HEK293T (cell line): ENCODE results near the gene FBXO40.

Experiments used
- CTCF ChIA-PET: fragments of 350-600 bp; formaldehyde crosslinking; extraction: SDS; loops from one replicate; lab custom pipeline; 2021; ENCODE audit warnings: antibody characterized with exemption, inconsistent platforms; lab: Yijun Ruan, JAX
- POLR2A ChIA-PET: fragments of 350-600 bp; formaldehyde crosslinking; extraction: SDS; loops from one replicate; lab custom pipeline; 2020; ENCODE audit warnings: antibody characterized with exemption, inconsistent platforms; lab: Yijun Ruan, JAX
- DNase-seq: peaks from one replicate; pipeline ENCODE4 v3.0.0; 2012; ENCODE audit warnings: mixed read lengths; ENCODE audit errors: extremely low spot score
- ARNT ChIP-seq: fragments of 450-650 bp; IDR thresholded peaks from 2 replicates; pipeline ENCODE4 v1.6.1; 2017; ENCODE audit warnings: mild to moderate bottlenecking
- BHLHE40 ChIP-seq: fragments of 450-650 bp; IDR thresholded peaks from 2 replicates; pipeline ENCODE4 v1.6.1; 2016; ENCODE audit warnings: mild to moderate bottlenecking, moderate library complexity, borderline replicate concordance
- CTBP1 ChIP-seq: fragments of 450-650 bp; IDR thresholded peaks from 2 replicates; pipeline ENCODE4 v1.6.1; 2016; ENCODE audit warnings: borderline replicate concordance
- ELF4 ChIP-seq: fragments of 450-650 bp; IDR thresholded peaks from 2 replicates; pipeline ENCODE4 v1.6.1; 2017; ENCODE audit warnings: antibody characterized with exemption
- FOXA1 ChIP-seq: fragments of 450-650 bp; IDR thresholded peaks from 2 replicates; pipeline ENCODE4 v1.6.1; 2016; ENCODE audit warnings: mild to moderate bottlenecking
- FOXK2 ChIP-seq: fragments of 450-650 bp; IDR thresholded peaks from 2 replicates; pipeline ENCODE4 v1.6.1; 2016; ENCODE audit warnings: mild to moderate bottlenecking
- FOXM1 ChIP-seq: fragments of 450-650 bp; IDR thresholded peaks from 2 replicates; pipeline ENCODE4 v1.6.1; 2017; ENCODE audit warnings: mild to moderate bottlenecking, borderline replicate concordance
- HDGF ChIP-seq: fragments of 450-650 bp; IDR thresholded peaks from 2 replicates; pipeline ENCODE4 v1.6.1; 2017; ENCODE audit warnings: antibody characterized with exemption, borderline replicate concordance
- L3MBTL2 ChIP-seq: fragments of 450-650 bp; conservative IDR thresholded peaks from 2 replicates; pipeline ENCODE4 v1.6.1; 2016; ENCODE audit warnings: mild to moderate bottlenecking
- LEF1 ChIP-seq: fragments of 450-650 bp; IDR thresholded peaks from 2 replicates; pipeline ENCODE4 v1.6.1; 2017; ENCODE audit warnings: mild to moderate bottlenecking, borderline replicate concordance
- NFRKB ChIP-seq: fragments of 450-650 bp; IDR thresholded peaks from 2 replicates; pipeline ENCODE4 v1.6.1; 2016; ENCODE audit warnings: mild to moderate bottlenecking, moderate library complexity
- SP1 ChIP-seq: fragments of 450-650 bp; IDR thresholded peaks from 2 replicates; pipeline ENCODE4 v1.6.1; 2017
- SUZ12 ChIP-seq: fragments of 450-650 bp; IDR thresholded peaks from 2 replicates; pipeline ENCODE4 v1.6.1; 2016; ENCODE audit warnings: mild to moderate bottlenecking
- TARDBP ChIP-seq: fragments of 450-650 bp; IDR thresholded peaks from 2 replicates; pipeline ENCODE4 v1.6.1; 2016
- ZNF384 ChIP-seq: fragments of 450-650 bp; IDR thresholded peaks from 2 replicates; pipeline ENCODE4 v1.6.1; 2016
- TF ChIP-seq, protein P1 (sequence below): fragments of 450-650 bp; IDR thresholded peaks from 2 replicates; pipeline ENCODE4 v1.6.1; 2016

Gene FBXO40

DNA sequence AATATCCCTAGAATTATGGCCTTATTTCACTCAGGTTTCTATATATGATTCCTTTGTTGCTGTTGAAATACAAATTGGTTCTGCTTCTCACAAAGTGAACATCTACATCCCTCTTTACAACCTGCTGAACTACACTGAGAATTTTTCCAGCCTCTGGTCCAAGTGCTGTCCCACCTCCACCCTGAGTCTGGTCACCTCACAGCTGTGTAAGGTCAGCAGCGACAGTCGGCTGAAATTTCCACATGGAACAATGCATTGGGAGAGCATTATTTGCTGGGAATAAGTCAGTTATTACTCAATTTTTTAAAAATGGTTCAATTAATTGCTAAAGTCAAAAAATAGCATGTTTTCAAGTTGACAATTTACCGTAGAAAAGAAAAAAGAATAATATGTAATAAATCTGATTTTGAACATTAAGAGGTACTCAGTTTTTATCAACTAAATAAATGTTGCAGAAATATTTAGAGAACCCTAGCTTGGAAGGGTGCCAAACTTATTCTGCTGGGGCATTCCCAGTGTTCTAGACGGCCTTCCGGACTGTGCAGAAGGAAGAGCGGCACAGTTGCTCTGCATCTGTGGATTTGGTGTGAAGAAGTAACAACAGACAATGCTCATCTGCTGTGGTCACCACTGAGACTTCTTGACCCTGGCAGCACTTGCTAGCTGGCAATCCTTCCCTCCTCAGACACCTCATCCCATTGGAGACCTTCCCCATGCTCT is 65.7 kb downstream of the FBXO40 start:
- CTCF ChIA-PET = no interaction called here
- TF ChIP-seq, protein P1, sequence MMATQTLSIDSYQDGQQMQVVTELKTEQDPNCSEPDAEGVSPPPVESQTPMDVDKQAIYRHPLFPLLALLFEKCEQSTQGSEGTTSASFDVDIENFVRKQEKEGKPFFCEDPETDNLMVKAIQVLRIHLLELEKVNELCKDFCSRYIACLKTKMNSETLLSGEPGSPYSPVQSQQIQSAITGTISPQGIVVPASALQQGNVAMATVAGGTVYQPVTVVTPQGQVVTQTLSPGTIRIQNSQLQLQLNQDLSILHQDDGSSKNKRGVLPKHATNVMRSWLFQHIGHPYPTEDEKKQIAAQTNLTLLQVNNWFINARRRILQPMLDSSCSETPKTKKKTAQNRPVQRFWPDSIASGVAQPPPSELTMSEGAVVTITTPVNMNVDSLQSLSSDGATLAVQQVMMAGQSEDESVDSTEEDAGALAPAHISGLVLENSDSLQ = no peak
- TF ChIP-seq SP1 = no peak
- TF ChIP-seq BHLHE40 = no peak
- no peak for DNase-seq
- POLR2A ChIA-PET = no interaction called here

DNA sequence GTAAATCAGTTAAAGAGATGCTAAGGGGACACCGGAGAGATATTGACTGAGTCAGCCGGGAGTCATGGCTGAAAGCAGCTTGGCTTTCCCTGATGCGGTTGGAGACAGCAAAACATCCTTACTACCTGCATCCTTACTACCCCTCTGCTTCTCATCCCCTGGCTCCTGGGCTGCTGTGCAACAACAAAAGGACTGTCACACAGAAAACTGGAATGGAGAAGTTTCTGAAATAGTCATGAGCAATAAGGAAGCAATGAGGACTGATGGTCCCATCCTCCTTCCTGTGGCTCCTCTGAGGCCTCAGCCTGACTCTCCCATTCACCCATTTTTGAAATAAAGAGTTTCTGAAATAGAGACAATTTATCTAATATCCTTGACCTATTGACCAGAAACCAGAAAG is 66.4 kb downstream of the FBXO40 start:
- POLR2A ChIA-PET = no interaction called here
- no peak for DNase-seq
- CTCF ChIA-PET = no interaction called here
- TF ChIP-seq HDGF (no peak), FOXK2 (no peak), LEF1 (no peak), L3MBTL2 (no peak), TARDBP (no peak), ELF4 (no peak), CTBP1 (no peak), BHLHE40 (no peak), NFRKB (no peak), ARNT (no peak), FOXA1 (no peak)

DNA sequence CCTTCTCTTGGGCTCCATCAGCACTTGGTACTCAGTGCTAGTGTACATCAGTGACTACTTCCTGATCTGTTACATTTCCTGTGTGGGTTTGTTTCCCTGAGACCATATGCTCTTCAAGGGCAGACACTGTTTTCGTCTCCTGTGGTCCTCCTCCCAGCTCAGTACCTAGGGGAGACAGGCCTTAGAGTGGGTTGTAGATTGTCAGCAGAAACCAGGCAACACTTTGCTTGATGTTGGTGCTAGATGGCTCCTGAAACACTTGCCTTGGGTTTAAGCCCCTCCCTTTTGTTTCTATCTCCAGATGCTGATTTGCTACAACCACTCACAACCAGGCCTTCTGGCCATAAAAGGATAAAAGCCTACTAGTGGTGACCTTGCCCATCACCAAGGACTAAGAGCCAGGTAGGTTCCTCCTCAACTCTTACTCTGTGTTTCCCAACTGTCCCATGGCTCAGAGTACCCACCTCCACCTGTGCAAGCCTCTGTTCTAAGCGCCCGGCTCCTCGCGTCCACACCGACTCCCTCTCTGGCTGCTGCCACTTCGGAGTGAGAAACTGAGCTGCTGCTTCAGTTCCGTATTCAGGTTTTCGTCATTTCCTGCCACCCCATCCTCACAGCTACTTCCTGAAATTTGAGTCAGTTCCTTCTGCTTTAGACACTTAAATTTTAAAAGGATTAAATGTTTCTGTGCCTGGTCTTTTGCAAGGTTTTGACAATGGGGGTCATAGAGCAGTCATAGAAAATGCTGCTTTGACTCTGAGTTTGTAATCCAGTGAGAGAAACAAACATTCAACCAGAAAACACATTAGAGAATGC is 67.4 kb downstream of the FBXO40 start, which contains the start of gene HCLS1:
HCLS1 (minus strand) TSS at position 548 of the 816 bp plus-strand sequence. CDS start 2,556 bp downstream, outside the sequence.
- DNase-seq = no peak
- TF ChIP-seq LEF1 = no peak
- TF ChIP-seq NFRKB = no peak
- no peak for TF ChIP-seq ELF4
- no peak for TF ChIP-seq L3MBTL2
- no peak for TF ChIP-seq ZNF384
- no peak for TF ChIP-seq FOXA1
- TF ChIP-seq FOXM1 = no peak
- no peak for TF ChIP-seq BHLHE40
- no peak for TF ChIP-seq TARDBP
- no peak for TF ChIP-seq FOXK2
- TF ChIP-seq SP1 = no peak
- TF ChIP-seq, protein P1 = no peak
- no peak for TF ChIP-seq CTBP1
- TF ChIP-seq HDGF = no peak
- CTCF ChIA-PET = no interaction called here
- POLR2A ChIA-PET = no interaction called here

DNA sequence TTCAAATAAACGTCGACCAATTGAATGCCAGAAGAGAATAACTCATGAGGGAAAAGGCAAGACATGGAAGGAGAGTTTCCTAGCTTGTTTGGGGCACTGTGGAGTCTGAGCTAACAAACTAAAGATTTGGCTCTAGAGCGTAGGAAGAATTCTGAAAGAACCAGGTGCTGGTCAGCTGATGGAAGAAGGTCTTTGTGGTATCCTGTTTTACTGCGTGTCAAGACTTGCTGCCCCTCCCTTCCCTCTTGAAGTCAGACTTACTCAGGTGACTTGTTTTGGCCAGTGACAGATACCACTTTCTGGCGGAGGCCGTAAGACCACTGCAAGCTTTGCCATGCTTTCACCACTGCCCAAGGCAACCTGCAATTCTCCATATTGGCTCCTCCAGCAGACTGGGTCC is 68.2 kb downstream of the FBXO40 start:
- ChIA-PET CTCF (no interaction called here), POLR2A (no interaction called here)
- TF ChIP-seq FOXK2 (no peak), ARNT (no peak), NFRKB (no peak), SUZ12 (no peak), L3MBTL2 (no peak)
- TF ChIP-seq, protein P1 = no peak
- DNase-seq = no peak

DNA sequence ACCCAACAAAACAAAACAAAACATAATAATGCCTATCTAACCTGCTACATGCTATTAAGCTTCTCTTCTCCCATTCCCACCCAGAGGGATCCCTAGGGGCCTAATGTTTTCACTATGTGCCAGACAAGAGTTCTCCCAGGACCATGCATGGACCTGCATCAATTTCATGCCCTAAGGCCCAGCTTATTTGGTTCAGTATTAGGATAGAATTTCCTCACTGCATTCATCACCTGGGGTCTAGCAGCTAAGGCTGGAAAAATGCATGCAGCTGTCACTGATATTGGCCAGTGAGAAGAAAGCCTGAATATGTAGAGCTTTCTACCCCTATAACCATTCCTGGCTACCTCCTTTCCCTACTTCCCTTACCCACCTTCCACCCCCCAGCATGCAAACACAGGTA is 69.6 kb downstream of the FBXO40 start:
- TF ChIP-seq ARNT (no peak), TARDBP (no peak), FOXM1 (no peak), ZNF384 (no peak), L3MBTL2 (no peak), SUZ12 (no peak)
- DNase-seq = no peak
- ChIA-PET POLR2A (no interaction called here), CTCF (interaction anchor here (0.6 kb wide), 1 partner anchor 116 kb away, joined by 3 read pairs; no protein-coding TSS in a partner anchor)

DNA sequence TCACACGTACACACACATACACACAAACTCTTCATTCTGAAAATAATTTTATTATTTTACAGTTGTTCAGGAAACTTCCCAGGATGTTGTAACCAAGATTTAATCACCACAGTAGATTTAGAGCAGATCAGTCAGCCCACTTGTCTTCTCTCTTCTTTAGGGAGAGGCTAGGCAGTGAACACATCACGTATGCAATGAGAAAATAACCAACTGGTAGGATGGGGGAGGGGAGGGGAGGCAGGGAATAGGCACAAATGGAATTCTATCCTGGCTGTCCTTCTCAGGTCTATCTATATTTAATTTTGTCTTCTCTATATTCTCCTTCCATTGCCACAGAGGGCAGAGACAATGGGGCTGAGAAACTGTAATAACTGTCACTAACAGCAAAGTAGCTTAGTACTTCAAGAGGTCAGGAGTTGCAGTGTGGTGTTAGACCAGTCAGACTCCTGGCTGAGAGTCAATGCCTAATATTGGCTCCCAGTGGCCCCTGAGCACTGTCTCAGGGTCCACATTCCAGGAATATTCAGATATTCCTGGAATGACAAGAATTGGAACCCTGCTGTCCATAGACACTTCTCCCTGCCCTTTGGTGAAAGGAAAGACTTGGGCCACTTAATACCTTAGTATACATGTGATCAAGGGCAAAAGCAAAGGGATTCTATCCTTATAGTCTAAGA is 70.1 kb downstream of the FBXO40 start:
- no peak for TF ChIP-seq FOXM1
- no peak for TF ChIP-seq FOXK2
- no peak for TF ChIP-seq HDGF
- TF ChIP-seq LEF1 = no peak
- no peak for TF ChIP-seq CTBP1
- TF ChIP-seq SP1 = no peak
- no peak for TF ChIP-seq TARDBP
- TF ChIP-seq NFRKB = no peak
- no peak for TF ChIP-seq BHLHE40
- TF ChIP-seq ELF4 = no peak
- no peak for TF ChIP-seq SUZ12
- TF ChIP-seq, protein P1 = no peak
- DNase-seq = no peak
- ChIA-PET POLR2A (no interaction called here), CTCF (no interaction called here)
